ENCODE results near the gene CEPT1. TPM values are rescaled to one million over a fixed set of nuclear protein-coding genes. Genes with fewer than 3 reads are reported as not detected.

CEPT1 gene
- total and polyA plus RNA-seq, 2 of the 13 experiments (the other 11 are each of a cell fraction or from before 2014, with no cell fraction given), result 35.7 to 48.2 TPM

DNA sequence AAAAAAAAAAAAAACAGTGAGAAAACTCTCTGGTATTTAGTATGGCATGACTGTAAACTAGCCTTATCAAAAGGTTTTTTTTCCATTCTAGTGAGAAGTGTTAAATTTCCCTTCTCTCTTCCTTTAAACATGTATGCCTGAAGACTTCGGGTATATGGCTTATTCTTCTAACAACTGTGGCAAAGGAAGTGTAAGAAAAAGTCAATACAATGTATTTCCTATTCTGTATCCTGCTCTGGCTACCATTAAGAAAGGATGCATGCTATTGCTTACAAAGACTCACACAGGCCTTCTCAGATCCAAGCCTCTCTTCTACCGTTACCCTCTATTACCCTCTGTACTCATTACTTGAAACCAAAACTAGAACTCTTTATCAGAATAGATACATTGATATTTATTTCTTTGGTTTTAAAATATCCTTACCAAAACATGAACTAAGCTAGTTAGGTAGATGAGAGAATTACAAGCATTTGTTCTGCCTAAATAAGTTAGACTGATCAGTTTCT is 8.4 kb downstream of the CEPT1 start:
- Histone ChIP-seq H3K79me2 (ENCODE audit: insufficient read depth, low read length) (peaks cover 64% of the 10 kb centered on the region), H4K20me1 (ENCODE audit: insufficient read depth, low read length) (no peaks in the 10 kb centered on the region; the same call in 1 of the 2 replicates), H3K4me2 (ENCODE audit: low read depth, low read length) (no peak overlapping the region), H3K4me3 (replicated peaks in 1 of 3; ENCODE audit: insufficient read depth in 1 of 3, low read depth in 2 of 3, low read length in 3 of 3) (no peak overlapping the region), H3K9ac (ENCODE audit: insufficient read depth, low read depth, low read length) (no peak overlapping the region), H3K27ac (ENCODE audit: extremely low read length, insufficient read depth, low read length) (no peak overlapping the region), H3K36me3 (replicated peaks in 1 of 2; ENCODE audit: control insufficient read depth in 1 of 2, insufficient read depth in 2 of 2, low read length in 2 of 2) (peaks cover 11 to 48% of the 10 kb centered on the region in 2 experiments), H3K4me1 (ENCODE audit: insufficient read depth, low read length) (peaks cover 26% of the 10 kb centered on the region), H3K9me3 (ENCODE audit: low read length) (no peaks in the 10 kb centered on the region), H2AFZ (ENCODE audit: low read length) (no peak overlapping the region), H3K27me3 (ENCODE audit: control insufficient read depth in 1 of 2, insufficient read depth in 2 of 2, low read length in 2 of 2) (no peaks in the 10 kb centered on the region)
- no TSS peak for BruUV-seq (replicated peaks)
- TF ChIP-seq MTA1 (CRISPR knock-in tag; IDR thresholded peaks at IDR 0.05; ENCODE audit: borderline replicate concordance), result no peak
- no peak for TF ChIP-seq ZNF234 (CRISPR knock-in tag; conservative IDR thresholded peaks at IDR 0.05)
- TF ChIP-seq, protein P1, sequence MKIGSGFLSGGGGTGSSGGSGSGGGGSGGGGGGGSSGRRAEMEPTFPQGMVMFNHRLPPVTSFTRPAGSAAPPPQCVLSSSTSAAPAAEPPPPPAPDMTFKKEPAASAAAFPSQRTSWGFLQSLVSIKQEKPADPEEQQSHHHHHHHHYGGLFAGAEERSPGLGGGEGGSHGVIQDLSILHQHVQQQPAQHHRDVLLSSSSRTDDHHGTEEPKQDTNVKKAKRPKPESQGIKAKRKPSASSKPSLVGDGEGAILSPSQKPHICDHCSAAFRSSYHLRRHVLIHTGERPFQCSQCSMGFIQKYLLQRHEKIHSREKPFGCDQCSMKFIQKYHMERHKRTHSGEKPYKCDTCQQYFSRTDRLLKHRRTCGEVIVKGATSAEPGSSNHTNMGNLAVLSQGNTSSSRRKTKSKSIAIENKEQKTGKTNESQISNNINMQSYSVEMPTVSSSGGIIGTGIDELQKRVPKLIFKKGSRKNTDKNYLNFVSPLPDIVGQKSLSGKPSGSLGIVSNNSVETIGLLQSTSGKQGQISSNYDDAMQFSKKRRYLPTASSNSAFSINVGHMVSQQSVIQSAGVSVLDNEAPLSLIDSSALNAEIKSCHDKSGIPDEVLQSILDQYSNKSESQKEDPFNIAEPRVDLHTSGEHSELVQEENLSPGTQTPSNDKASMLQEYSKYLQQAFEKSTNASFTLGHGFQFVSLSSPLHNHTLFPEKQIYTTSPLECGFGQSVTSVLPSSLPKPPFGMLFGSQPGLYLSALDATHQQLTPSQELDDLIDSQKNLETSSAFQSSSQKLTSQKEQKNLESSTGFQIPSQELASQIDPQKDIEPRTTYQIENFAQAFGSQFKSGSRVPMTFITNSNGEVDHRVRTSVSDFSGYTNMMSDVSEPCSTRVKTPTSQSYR (CRISPR knock-in tag; IDR thresholded peaks at IDR 0.05; ENCODE audit: borderline replicate concordance), result no peak
- TF ChIP-seq KDM4B (CRISPR knock-in tag; IDR thresholded peaks at IDR 0.05), result no peak
- TF ChIP-seq GTF3A (CRISPR knock-in tag; conservative IDR thresholded peaks at IDR 0.05), result no peak
- TF ChIP-seq FOXA1 (IDR thresholded peaks at IDR 0.05), result no peak
- TF ChIP-seq FOXA1 (CRISPR knock-in tag; IDR thresholded peaks at IDR 0.05), result no peak
- TF ChIP-seq ZKSCAN1 (IDR thresholded peaks at IDR 0.05; ENCODE audit: low read length), result no peak
- no peak for TF ChIP-seq SOX6 (IDR thresholded peaks at IDR 0.05)
- TF ChIP-seq SOX6 (CRISPR knock-in tag; IDR thresholded peaks at IDR 0.05), result no peak
- TF ChIP-seq PAX8 (CRISPR knock-in tag; IDR thresholded peaks at IDR 0.05; ENCODE audit: borderline replicate concordance), result no peak
- TF ChIP-seq SIN3B (IDR thresholded peaks at IDR 0.05; ENCODE audit: low read length), result no peak
- TF ChIP-seq, protein P2, sequence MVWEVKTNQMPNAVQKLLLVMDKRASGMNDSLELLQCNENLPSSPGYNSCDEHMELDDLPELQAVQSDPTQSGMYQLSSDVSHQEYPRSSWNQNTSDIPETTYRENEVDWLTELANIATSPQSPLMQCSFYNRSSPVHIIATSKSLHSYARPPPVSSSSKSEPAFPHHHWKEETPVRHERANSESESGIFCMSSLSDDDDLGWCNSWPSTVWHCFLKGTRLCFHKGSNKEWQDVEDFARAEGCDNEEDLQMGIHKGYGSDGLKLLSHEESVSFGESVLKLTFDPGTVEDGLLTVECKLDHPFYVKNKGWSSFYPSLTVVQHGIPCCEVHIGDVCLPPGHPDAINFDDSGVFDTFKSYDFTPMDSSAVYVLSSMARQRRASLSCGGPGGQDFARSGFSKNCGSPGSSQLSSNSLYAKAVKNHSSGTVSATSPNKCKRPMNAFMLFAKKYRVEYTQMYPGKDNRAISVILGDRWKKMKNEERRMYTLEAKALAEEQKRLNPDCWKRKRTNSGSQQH (CRISPR knock-in tag; IDR thresholded peaks at IDR 0.05; ENCODE audit: low read depth), result no peak
- TF ChIP-seq CREM (IDR thresholded peaks at IDR 0.05), result no peak
- no peak for TF ChIP-seq CREM (CRISPR knock-in tag; IDR thresholded peaks at IDR 0.05)
- TF ChIP-seq U2AF1 (optimal IDR thresholded peaks at IDR 0.05; ENCODE audit: low read depth, low read length), result no peak
- no peak for TF ChIP-seq ZNF746 (CRISPR knock-in tag; IDR thresholded peaks at IDR 0.05)
- no peak for TF ChIP-seq JARID2 (CRISPR knock-in tag; IDR thresholded peaks at IDR 0.05; ENCODE audit: insufficient replicate concordance)
- no peak for TF ChIP-seq ZNF282 (IDR thresholded peaks at IDR 0.05; ENCODE audit: partially characterized antibody)
- TF ChIP-seq ZKSCAN8 (CRISPR knock-in tag; IDR thresholded peaks at IDR 0.05; ENCODE audit: borderline replicate concordance), result no peak
- TF ChIP-seq SETDB1 (CRISPR knock-in tag; IDR thresholded peaks at IDR 0.05; ENCODE audit: borderline replicate concordance), result no peak
- no peak for DNase-seq (ENCODE audit: low spot score)
- intact Hi-C loops (cut with micrococcal nuclease; ENCODE audit: unreplicated experiment), result loop anchor here (10.0 kb wide), 1 partner anchor 186 kb away; no protein-coding TSS in a partner anchor
- ChIA-PET POLR2A (no interaction called here), CTCF (ENCODE audit: low intra/inter-chr PET ratio, low total read pairs) (no interaction called here)
- no peak for FAIRE-seq
- ATAC-seq, result no peak
- 97% methylated on average over 2 of the region's 2 CpGs for WGBS (ENCODE audit: low lambda C conversion rate)
- in situ Hi-C loops (cut with HindIII; ENCODE audit: extremely low pct_ligation_motif_present, low pct_unique_long_range_greater_than_20kb), result no loop called here

Data from HepG2 (cell line).